Neural progenitor cell (in vitro differentiated cells): Measurements from ENCODE around the gene B3GAT2.

Source experiments
- CTCF ChIP-seq: fragments of 200-600 bp; sonication (generic); IDR thresholded peaks from 2 replicates; pipeline ENCODE4 v1.5.1; 2017; ENCODE audit warnings: antibody characterized with exemption, mild to moderate bottlenecking
- EZH2 ChIP-seq: fragments of 200-600 bp; sonication (generic); IDR thresholded peaks from 2 replicates; pipeline ENCODE4 v1.6.1; 2017; ENCODE audit warnings: antibody characterized with exemption, mild to moderate bottlenecking, moderate library complexity

GRCh38 chr6:70813885-70814284, 143.0 kb downstream of the B3GAT2 start:
- TF ChIP-seq CTCF: no peak
- no peak for TF ChIP-seq EZH2
